Measurements from ENCODE around the gene CRIP1. TPM values are rescaled to one million over a fixed set of nuclear protein-coding genes. Genes with fewer than 3 reads are reported as not detected.

CRIP1 gene
- polyA plus RNA-seq, 2 of the 4 experiments (the other 2 are of a cell fraction), result 280 to 999 TPM

Other genes starting within 250 kb of the CRIP1 start
- gene BTBD6, start 238.4 kb upstream of the CRIP1 start, polyA plus RNA-seq (2011; rRNA removed), result 16.1 and 19.3 TPM in 2 replicates
- 31.3 to 33.9 TPM (median 33.6 TPM) in 3 replicates for gene BTBD6, start 238.4 kb upstream of the CRIP1 start, polyA plus RNA-seq (2017; fragmentation: RNase III; extraction: RNeasy Plus Mini Kit Qiagen cat#74134 plus additional on column Dnase treatment)
- gene BRF1, start 185.9 kb upstream of the CRIP1 start, polyA plus RNA-seq (2011; rRNA removed), result 7.0 and 8.5 TPM in 2 replicates
- 23.9 to 29.6 TPM (median 25.7 TPM) in 3 replicates for gene BRF1, start 185.9 kb upstream of the CRIP1 start, polyA plus RNA-seq (2017; fragmentation: RNase III; extraction: RNeasy Plus Mini Kit Qiagen cat#74134 plus additional on column Dnase treatment)
- gene PACS2, start 172.1 kb upstream of the CRIP1 start, polyA plus RNA-seq (2011; rRNA removed), result 11.9 and 13.1 TPM in 2 replicates
- 21.7 to 25.8 TPM (median 24.5 TPM) in 3 replicates for gene PACS2, start 172.1 kb upstream of the CRIP1 start, polyA plus RNA-seq (2017; fragmentation: RNase III; extraction: RNeasy Plus Mini Kit Qiagen cat#74134 plus additional on column Dnase treatment)
- gene TEX22, start 88.3 kb upstream of the CRIP1 start, polyA plus RNA-seq (2011; rRNA removed), result 0.06 and 0.19 TPM in 2 replicates
- gene TEX22, start 88.3 kb upstream of the CRIP1 start, polyA plus RNA-seq (2017; fragmentation: RNase III; extraction: RNeasy Plus Mini Kit Qiagen cat#74134 plus additional on column Dnase treatment), result 0.23 to 0.51 TPM (median 0.26 TPM) in 3 replicates
- 46.8 and 52.7 TPM in 2 replicates for gene MTA1, start 67.1 kb upstream of the CRIP1 start, polyA plus RNA-seq (2011; rRNA removed)
- 80.7 to 89.8 TPM (median 86.7 TPM) in 3 replicates for gene MTA1, start 67.1 kb upstream of the CRIP1 start, polyA plus RNA-seq (2017; fragmentation: RNase III; extraction: RNeasy Plus Mini Kit Qiagen cat#74134 plus additional on column Dnase treatment)
- gene CRIP2, start 12.1 kb upstream of the CRIP1 start, polyA plus RNA-seq (2011; rRNA removed), result 36.2 and 41.0 TPM in 2 replicates
- gene CRIP2, start 12.1 kb upstream of the CRIP1 start, polyA plus RNA-seq (2017; fragmentation: RNase III; extraction: RNeasy Plus Mini Kit Qiagen cat#74134 plus additional on column Dnase treatment), result 55.6 to 68.4 TPM (median 67.3 TPM) in 3 replicates
- 12.7 and 13.4 TPM in 2 replicates for gene TEDC1, start 4.4 kb downstream of the CRIP1 start, polyA plus RNA-seq (2011; rRNA removed)
- 35.1 to 39.6 TPM (median 37.5 TPM) in 3 replicates for gene TEDC1, start 4.4 kb downstream of the CRIP1 start, polyA plus RNA-seq (2017; fragmentation: RNase III; extraction: RNeasy Plus Mini Kit Qiagen cat#74134 plus additional on column Dnase treatment)
- 2.3 and 2.4 TPM in 2 replicates for gene TMEM121, start 39.7 kb downstream of the CRIP1 start, polyA plus RNA-seq (2011; rRNA removed)
- 4.3 to 5.7 TPM (median 5.6 TPM) in 3 replicates for gene TMEM121, start 39.7 kb downstream of the CRIP1 start, polyA plus RNA-seq (2017; fragmentation: RNase III; extraction: RNeasy Plus Mini Kit Qiagen cat#74134 plus additional on column Dnase treatment)